ENCODE data around the gene C17orf50. TPM values are rescaled to one million over a fixed set of nuclear protein-coding genes. Genes with fewer than 3 reads are reported as not detected.
A peak's percentile ranks its signal among the peaks of the same experiment; 100 is the strongest.

Gene C17orf50
- total and polyA plus RNA-seq, 2 of the 13 experiments (the other 11 are each of a cell fraction or from before 2014, with no cell fraction given): not detected

DNA sequence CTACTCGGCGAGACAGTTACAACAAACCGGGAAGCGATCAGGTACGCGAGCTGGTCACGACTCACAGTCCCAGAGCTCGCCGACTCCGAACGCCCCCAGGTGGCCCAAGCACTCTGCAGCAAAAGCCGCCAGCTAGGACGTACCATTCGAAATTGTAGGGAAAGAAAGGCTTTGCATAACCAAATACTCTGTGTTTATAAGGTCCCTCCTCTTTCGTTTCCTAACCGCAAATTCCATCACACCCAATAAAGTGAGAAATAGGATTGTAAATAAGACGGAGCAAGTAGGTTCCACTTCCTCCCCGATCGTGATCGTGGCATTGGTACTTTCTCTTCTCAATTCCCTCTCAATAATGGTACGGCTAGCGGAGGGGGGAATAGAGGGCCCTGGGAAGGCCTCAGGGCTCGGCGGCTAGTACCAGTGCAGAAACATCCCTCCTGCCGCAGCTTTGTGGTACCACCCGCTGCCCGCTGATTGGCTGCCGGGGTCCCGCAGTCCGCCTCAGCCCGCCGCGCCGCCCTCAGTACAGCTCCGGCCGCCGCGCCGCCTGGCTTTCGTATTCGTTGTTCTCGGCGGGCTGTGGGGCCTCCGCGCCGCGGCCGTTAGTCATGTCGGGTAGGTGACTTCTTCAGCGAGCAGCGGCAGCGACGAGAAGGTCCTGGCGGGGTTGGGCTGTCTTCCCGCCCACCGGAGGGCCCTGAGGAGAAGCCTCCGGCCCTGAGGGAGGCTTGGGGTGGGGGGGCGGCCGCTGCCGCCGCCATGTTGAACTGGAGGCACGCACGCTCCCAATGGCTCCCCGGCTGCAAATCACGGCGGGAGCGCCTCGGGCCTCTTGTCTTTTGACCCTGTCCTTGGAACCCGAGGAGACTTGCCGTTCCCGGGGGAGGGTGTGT, 48.5 kb downstream of the C17orf50 start, which contains the start of gene TAF15 (continued):
- TF ChIP-seq, protein P1, sequence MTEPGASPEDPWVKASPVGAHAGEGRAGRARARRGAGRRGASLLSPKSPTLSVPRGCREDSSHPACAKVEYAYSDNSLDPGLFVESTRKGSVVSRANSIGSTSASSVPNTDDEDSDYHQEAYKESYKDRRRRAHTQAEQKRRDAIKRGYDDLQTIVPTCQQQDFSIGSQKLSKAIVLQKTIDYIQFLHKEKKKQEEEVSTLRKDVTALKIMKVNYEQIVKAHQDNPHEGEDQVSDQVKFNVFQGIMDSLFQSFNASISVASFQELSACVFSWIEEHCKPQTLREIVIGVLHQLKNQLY (CRISPR knock-in tag; IDR thresholded peaks at IDR 0.05): no peak; the same call in 1 of the 2 replicates
- no peak for TF ChIP-seq ZNF18 (CRISPR knock-in tag; IDR thresholded peaks at IDR 0.05; ENCODE audit: insufficient replicate concordance)
- peak; percentile 59 for TF ChIP-seq HNRNPK (IDR thresholded peaks at IDR 0.05; ENCODE audit: low read depth, low read length, poor library complexity, severe bottlenecking)
- peak; percentile 99 for TF ChIP-seq PHF8 (CRISPR knock-in tag; IDR thresholded peaks at IDR 0.05)
- TF ChIP-seq ZNF256 (CRISPR knock-in tag; conservative IDR thresholded peaks at IDR 0.05): no peak
- peak; percentile 90 for TF ChIP-seq ZNF501 (CRISPR knock-in tag; IDR thresholded peaks at IDR 0.05)
- no peak; the same call in 1 of the 2 replicates for TF ChIP-seq GRHL1 (CRISPR knock-in tag; conservative IDR thresholded peaks at IDR 0.05)
- peak; percentile 73; the same call in 1 of the 2 replicates for TF ChIP-seq ZFP82 (CRISPR knock-in tag; IDR thresholded peaks at IDR 0.05; ENCODE audit: borderline replicate concordance)
- TF ChIP-seq, protein P2, sequence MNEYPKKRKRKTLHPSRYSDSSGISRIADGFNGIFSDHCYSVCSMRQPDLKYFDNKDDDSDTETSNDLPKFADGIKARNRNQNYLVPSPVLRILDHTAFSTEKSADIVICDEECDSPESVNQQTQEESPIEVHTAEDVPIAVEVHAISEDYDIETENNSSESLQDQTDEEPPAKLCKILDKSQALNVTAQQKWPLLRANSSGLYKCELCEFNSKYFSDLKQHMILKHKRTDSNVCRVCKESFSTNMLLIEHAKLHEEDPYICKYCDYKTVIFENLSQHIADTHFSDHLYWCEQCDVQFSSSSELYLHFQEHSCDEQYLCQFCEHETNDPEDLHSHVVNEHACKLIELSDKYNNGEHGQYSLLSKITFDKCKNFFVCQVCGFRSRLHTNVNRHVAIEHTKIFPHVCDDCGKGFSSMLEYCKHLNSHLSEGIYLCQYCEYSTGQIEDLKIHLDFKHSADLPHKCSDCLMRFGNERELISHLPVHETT (CRISPR knock-in tag; conservative IDR thresholded peaks at IDR 0.05): peak; percentile 15; the same call in 1 of the 2 replicates
- no peak; the same call in none of the 2 replicates for TF ChIP-seq RAD21 (CRISPR knock-in tag; IDR thresholded peaks at IDR 0.05)
- TF ChIP-seq, protein P3, sequence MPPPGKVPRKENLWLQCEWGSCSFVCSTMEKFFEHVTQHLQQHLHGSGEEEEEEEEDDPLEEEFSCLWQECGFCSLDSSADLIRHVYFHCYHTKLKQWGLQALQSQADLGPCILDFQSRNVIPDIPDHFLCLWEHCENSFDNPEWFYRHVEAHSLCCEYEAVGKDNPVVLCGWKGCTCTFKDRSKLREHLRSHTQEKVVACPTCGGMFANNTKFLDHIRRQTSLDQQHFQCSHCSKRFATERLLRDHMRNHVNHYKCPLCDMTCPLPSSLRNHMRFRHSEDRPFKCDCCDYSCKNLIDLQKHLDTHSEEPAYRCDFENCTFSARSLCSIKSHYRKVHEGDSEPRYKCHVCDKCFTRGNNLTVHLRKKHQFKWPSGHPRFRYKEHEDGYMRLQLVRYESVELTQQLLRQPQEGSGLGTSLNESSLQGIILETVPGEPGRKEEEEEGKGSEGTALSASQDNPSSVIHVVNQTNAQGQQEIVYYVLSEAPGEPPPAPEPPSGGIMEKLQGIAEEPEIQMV (CRISPR knock-in tag; IDR thresholded peaks at IDR 0.05; ENCODE audit: low read depth): no peak
- TF ChIP-seq ATF1 (CRISPR knock-in tag; IDR thresholded peaks at IDR 0.05): 0 out of 2 replicates have a peak, but pooled peaks have one; percentile 45
- peak; percentile 94; the same call in 1 of the 2 replicates for TF ChIP-seq HOXA7 (CRISPR knock-in tag; IDR thresholded peaks at IDR 0.05)
- peak; percentile 67 for TF ChIP-seq HNRNPLL (IDR thresholded peaks at IDR 0.05; ENCODE audit: low read depth, low read length, poor library complexity, severe bottlenecking)
- no peak for TF ChIP-seq ZNF251 (CRISPR knock-in tag; IDR thresholded peaks at IDR 0.05)
